SK-N-SH (cell line): ENCODE data around the gene ZDHHC7. TPM values are rescaled to one million over a fixed set of nuclear protein-coding genes. Genes with fewer than 3 reads are reported as not detected.

ENCODE experiments used
- CTCF ChIA-PET: fragments of 300-600, 350-600 bp; formaldehyde crosslinking; extraction: SDS; loops from one replicate; lab custom pipeline; 2021; lab: Yijun Ruan, JAX
- POLR2A ChIA-PET: fragments of 350-600 bp; sonication (Branson Sonifier 250); formaldehyde crosslinking; extraction: SDS; loops from one replicate; lab custom pipeline; 2020; ENCODE audit warnings: antibody characterized with exemption, inconsistent platforms; lab: Yijun Ruan, JAX
- DNase-seq: peaks from one replicate; pipeline ENCODE4 v3.0.0; 2012
- H2AFZ ChIP-seq: fragments of 200-600 bp; sonication (generic); 2 replicates; pipeline ENCODE4 v1.8.1; 2016; ENCODE audit warnings: antibody characterized with exemption, mild to moderate bottlenecking, low read depth
- H3F3A ChIP-seq: fragments of 200-600 bp; sonication (generic); replicated peaks from 2 replicates; pipeline ENCODE3; 2016; ENCODE audit warnings: antibody characterized with exemption, mild to moderate bottlenecking; ENCODE audit not compliant: insufficient read depth
- H3K27ac ChIP-seq, 2 experiments: fragments of 200-500 bp in 1 of 2; fragments of 200-600 bp in 1 of 2; sonication (Bioruptor generic) in 1 of 2; sonication (generic), shearing (Covaris generic) in 1 of 2; 2 replicates each; pipeline versions ENCODE4 v1.5.1 to v1.6.1; 2014 to 2016; ENCODE audit warnings: low read depth in 2 of 2, inconsistent platforms in 1 of 2, low read length in 1 of 2, mild to moderate bottlenecking in 1 of 2, mixed read lengths in 1 of 2
- H3K27me3 ChIP-seq: fragments of 200-600 bp; sonication (generic), shearing (Covaris generic); 2 replicates; pipeline ENCODE4 v1.6.1; 2016; ENCODE audit warnings: mixed run types; ENCODE audit not compliant: insufficient read depth
- H3K36me3 ChIP-seq, 2 experiments: fragments of 200-500 bp in 1 of 2; fragments of 200-600 bp in 1 of 2; sonication (Bioruptor generic) in 1 of 2; sonication (generic) in 1 of 2; replicated peaks in 1 of 2; 2 replicates each; pipeline versions ENCODE3 to v1.5.1; 2014 to 2016; ENCODE audit warnings: low read length in 1 of 2, mild to moderate bottlenecking in 1 of 2; ENCODE audit not compliant: insufficient read depth in 2 of 2, control insufficient read depth in 1 of 2
- H3K4me1 ChIP-seq, 2 experiments: fragments of 200-500 bp in 1 of 2; fragments of 200-600 bp in 1 of 2; sonication (Bioruptor generic) in 1 of 2; sonication (generic), shearing (Covaris generic) in 1 of 2; 2 replicates each; pipeline versions ENCODE4 v1.5.1 to v1.6.1; 2014 to 2016; ENCODE audit warnings: low read depth in 1 of 2, low read length in 1 of 2, mixed run types in 1 of 2; ENCODE audit not compliant: insufficient read depth in 2 of 2, control insufficient read depth in 1 of 2
- H3K4me2 ChIP-seq: fragments of 200-600 bp; sonication (generic), shearing (Covaris generic); 2 replicates; pipeline ENCODE4 v1.6.1; 2017; ENCODE audit warnings: mixed run types
- H3K4me3 ChIP-seq, 2 experiments: fragments of 200-500 bp in 1 of 2; fragments of 200-600 bp in 1 of 2; sonication (Bioruptor generic) in 1 of 2; sonication (generic), shearing (Covaris generic) in 1 of 2; 2 replicates each; pipeline versions ENCODE4 v1.5.1 to v1.8.1; 2014 to 2016; ENCODE audit warnings: low read depth in 2 of 2, inconsistent platforms in 1 of 2, low read length in 1 of 2, mild to moderate bottlenecking in 1 of 2, mixed read lengths in 1 of 2, moderate library complexity in 1 of 2
- H3K79me2 ChIP-seq: fragments of 200-600 bp; sonication (generic); 2 replicates; pipeline ENCODE4 v1.8.1; 2017; ENCODE audit warnings: mild to moderate bottlenecking; ENCODE audit not compliant: insufficient read depth
- H3K9ac ChIP-seq: fragments of 200-600 bp; sonication (generic); 2 replicates; pipeline ENCODE4 v1.6.1; 2017; ENCODE audit warnings: mixed run types
- H3K9me2 ChIP-seq: fragments of 200-600 bp; sonication (generic); 2 replicates; pipeline ENCODE4 v1.6.1; 2017; ENCODE audit warnings: mixed run types
- H3K9me3 ChIP-seq: fragments of 200-600 bp; sonication (generic); 2 replicates; pipeline ENCODE4 v1.6.1; 2017; ENCODE audit warnings: mixed run types, mild to moderate bottlenecking, moderate library complexity
- H4K20me1 ChIP-seq: fragments of 200-600 bp; sonication (generic); 2 replicates; pipeline ENCODE4 v1.6.1; 2017; ENCODE audit warnings: mild to moderate bottlenecking, mixed run types; ENCODE audit not compliant: insufficient read depth
- CHD2 ChIP-seq: fragments of 150-350 bp; IDR thresholded peaks from 2 replicates; pipeline ENCODE4 v1.6.1; 2018; ENCODE audit warnings: low read length; ENCODE audit not compliant: partially characterized antibody
- ELF1 ChIP-seq: IDR thresholded peaks from 2 replicates; pipeline ENCODE4 v1.4.0; 2012
- FOSL2 ChIP-seq: IDR thresholded peaks from 2 replicates; pipeline ENCODE4 v1.4.0; 2012; ENCODE audit warnings: low read depth, mild to moderate bottlenecking, moderate library complexity, borderline replicate concordance
- FOXJ3 ChIP-seq: sonication (generic); formaldehyde crosslinking; IDR thresholded peaks from 2 replicates; pipeline ENCODE4 v1.5.1; 2020; ENCODE audit warnings: mild to moderate bottlenecking, missing genetic modification reagents
- GABPA ChIP-seq: IDR thresholded peaks from 2 replicates; pipeline ENCODE4 v1.4.0; 2012; ENCODE audit warnings: low read depth, mild to moderate bottlenecking
- GATA2 ChIP-seq: sonication (generic); formaldehyde crosslinking; IDR thresholded peaks from 2 replicates; pipeline ENCODE4 v1.5.0; 2020; ENCODE audit warnings: mild to moderate bottlenecking, missing genetic modification reagents
- JUND ChIP-seq: IDR thresholded peaks from 2 replicates; pipeline ENCODE4 v1.4.0; 2012
- MXI1 ChIP-seq: IDR thresholded peaks from 2 replicates; pipeline ENCODE4 v1.6.1; 2012; ENCODE audit warnings: mild to moderate bottlenecking, low read depth, low read length, improper control_type of control experiment
- NFIC ChIP-seq: IDR thresholded peaks from 2 replicates; pipeline ENCODE4 v1.4.0; 2012; ENCODE audit warnings: borderline replicate concordance
- POLR2AphosphoS5 ChIP-seq: IDR thresholded peaks from 2 replicates; pipeline ENCODE4 v1.6.1; 2012; ENCODE audit warnings: low read depth, low read length
- RAD21 ChIP-seq: IDR thresholded peaks from 2 replicates; pipeline ENCODE4 v1.6.1; 2012; ENCODE audit warnings: mild to moderate bottlenecking, low read length
- RCOR1 ChIP-seq: fragments of 150-350 bp; IDR thresholded peaks from 2 replicates; pipeline ENCODE4 v1.6.1; 2017; ENCODE audit warnings: antibody characterized with exemption, low read length
- RFX5 ChIP-seq: IDR thresholded peaks from 2 replicates; pipeline ENCODE4 v1.6.1; 2012; ENCODE audit warnings: mild to moderate bottlenecking, improper control_type of control experiment, low read length
- RXRA ChIP-seq: IDR thresholded peaks from 2 replicates; pipeline ENCODE4 v1.4.0; 2012; ENCODE audit warnings: low read depth, mild to moderate bottlenecking, borderline replicate concordance
- SIN3A ChIP-seq: IDR thresholded peaks from 2 replicates; pipeline ENCODE4 v1.6.1; 2012; ENCODE audit warnings: low read depth, mild to moderate bottlenecking, low read length, moderate library complexity, borderline replicate concordance
- SMC3 ChIP-seq: IDR thresholded peaks from 2 replicates; pipeline ENCODE4 v1.6.1; 2012; ENCODE audit warnings: low read depth, low read length, improper control_type of control experiment
- TAF1 ChIP-seq: IDR thresholded peaks from 2 replicates; pipeline ENCODE4 v1.6.1; 2012; ENCODE audit warnings: low read depth, mild to moderate bottlenecking, low read length, moderate library complexity, borderline replicate concordance
- TCF12 ChIP-seq: IDR thresholded peaks from 2 replicates; pipeline ENCODE4 v1.4.0; 2012
- TEAD4 ChIP-seq: IDR thresholded peaks from 2 replicates; pipeline ENCODE4 v1.4.0; 2012; ENCODE audit warnings: mild to moderate bottlenecking, borderline replicate concordance; ENCODE audit not compliant: insufficient read depth
- YY1 ChIP-seq: IDR thresholded peaks from 2 replicates; pipeline ENCODE4 v1.4.0; 2012; ENCODE audit warnings: low read depth, mild to moderate bottlenecking
- WGBS: methylation state at CpG from one replicate; pipeline ENCODE4 v1.1.6; 2017; ENCODE audit warnings: low lambda C conversion rate; 5-methylcytosine and 5-hydroxymethylcytosine counted together
- polyA plus RNA-seq, 3 experiments: library from polyadenylated mRNA; depleted of rRNA; stranded (reverse); fragments of >200 nt; gene quantifications; 2 replicates each; pipeline ENCODE4 v1.2.3, GENCODE V29; 2012
- TF ChIP-seq, protein P1 (sequence below): fragments of 200-600 bp; sonication (generic); IDR thresholded peaks from 2 replicates; pipeline ENCODE4 v1.6.1; 2017; ENCODE audit warnings: antibody characterized with exemption, mild to moderate bottlenecking, moderate library complexity
- TF ChIP-seq, protein P2 (sequence below): IDR thresholded peaks from 2 replicates; pipeline ENCODE4 v1.4.0; 2012; ENCODE audit warnings: low read depth
- TF ChIP-seq, protein P3 (sequence below): IDR thresholded peaks from 2 replicates; pipeline ENCODE4; 2012
- TF ChIP-seq, protein P4 (sequence below): fragments of 150-350 bp; IDR thresholded peaks from 2 replicates; pipeline ENCODE4 v1.6.1; 2016; ENCODE audit warnings: mild to moderate bottlenecking, low read depth, low read length

ZDHHC7 gene
- polyA plus RNA-seq, 1 of the 3 experiments (the other 2 are of a cell fraction): 114 TPM

DNA sequence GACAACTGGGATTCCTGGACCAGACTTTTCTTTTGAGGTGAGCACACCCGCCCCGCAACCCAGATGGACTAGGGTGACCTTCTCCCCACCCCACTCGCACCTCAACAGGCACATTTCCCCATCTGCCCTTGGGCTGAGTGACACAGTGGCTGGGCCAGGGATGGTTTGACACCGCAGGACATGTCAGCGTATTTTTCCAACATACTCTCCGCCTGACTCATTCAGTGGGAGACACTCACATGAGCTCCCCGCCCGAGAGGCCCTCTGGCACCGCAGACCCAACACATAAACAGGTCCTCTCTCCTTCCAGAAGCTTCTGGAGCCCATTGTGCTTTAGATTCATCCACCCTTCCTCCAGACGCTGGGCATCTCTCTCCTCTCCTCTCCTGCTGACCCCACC lies 69.4 kb downstream of the ZDHHC7 start:
- Histone ChIP-seq H3K4me3 (no peak overlapping the region), H3K27me3 (no peaks in the 10 kb centered on the region), H2AFZ (no peak overlapping the region), H3K27ac (no peak overlapping the region), H3K9me2 (no peaks in the 10 kb centered on the region), H3K4me1 (peaks cover 0 to 11% of the 10 kb centered on the region in 2 experiments; a peak in 1 of 4 replicates), H3K9ac (no peak overlapping the region), H4K20me1 (no peaks in the 10 kb centered on the region), H3K4me2 (no peak overlapping the region), H3K9me3 (no peaks in the 10 kb centered on the region), H3K79me2 (no peaks in the 10 kb centered on the region), H3F3A (no peaks in the 10 kb centered on the region), H3K36me3 (no peaks in the 10 kb centered on the region)
- ChIA-PET POLR2A (no interaction called here), CTCF (interaction anchor here (1.3 to 5.2 kb wide), 4 partner anchors 10 to 188 kb away, joined by 3 to 45 read pairs (median 8); no protein-coding TSS in a partner anchor)
- no peak for DNase-seq
- no peak for TF ChIP-seq RXRA
- no peak for TF ChIP-seq TEAD4
- no peak for TF ChIP-seq RCOR1
- no peak for TF ChIP-seq CHD2
- TF ChIP-seq ELF1: no peak
- TF ChIP-seq YY1: no peak
- TF ChIP-seq JUND: no peak
- TF ChIP-seq FOXJ3 (CRISPR knock-in tag): no peak
- TF ChIP-seq GATA2 (CRISPR knock-in tag): no peak
- no peak for TF ChIP-seq MXI1
- TF ChIP-seq, protein P1, sequence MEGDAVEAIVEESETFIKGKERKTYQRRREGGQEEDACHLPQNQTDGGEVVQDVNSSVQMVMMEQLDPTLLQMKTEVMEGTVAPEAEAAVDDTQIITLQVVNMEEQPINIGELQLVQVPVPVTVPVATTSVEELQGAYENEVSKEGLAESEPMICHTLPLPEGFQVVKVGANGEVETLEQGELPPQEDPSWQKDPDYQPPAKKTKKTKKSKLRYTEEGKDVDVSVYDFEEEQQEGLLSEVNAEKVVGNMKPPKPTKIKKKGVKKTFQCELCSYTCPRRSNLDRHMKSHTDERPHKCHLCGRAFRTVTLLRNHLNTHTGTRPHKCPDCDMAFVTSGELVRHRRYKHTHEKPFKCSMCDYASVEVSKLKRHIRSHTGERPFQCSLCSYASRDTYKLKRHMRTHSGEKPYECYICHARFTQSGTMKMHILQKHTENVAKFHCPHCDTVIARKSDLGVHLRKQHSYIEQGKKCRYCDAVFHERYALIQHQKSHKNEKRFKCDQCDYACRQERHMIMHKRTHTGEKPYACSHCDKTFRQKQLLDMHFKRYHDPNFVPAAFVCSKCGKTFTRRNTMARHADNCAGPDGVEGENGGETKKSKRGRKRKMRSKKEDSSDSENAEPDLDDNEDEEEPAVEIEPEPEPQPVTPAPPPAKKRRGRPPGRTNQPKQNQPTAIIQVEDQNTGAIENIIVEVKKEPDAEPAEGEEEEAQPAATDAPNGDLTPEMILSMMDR: no peak
- no peak for TF ChIP-seq RFX5
- TF ChIP-seq, protein P2, sequence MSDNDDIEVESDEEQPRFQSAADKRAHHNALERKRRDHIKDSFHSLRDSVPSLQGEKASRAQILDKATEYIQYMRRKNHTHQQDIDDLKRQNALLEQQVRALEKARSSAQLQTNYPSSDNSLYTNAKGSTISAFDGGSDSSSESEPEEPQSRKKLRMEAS: no peak
- no peak for TF ChIP-seq FOSL2
- TF ChIP-seq TCF12: no peak
- TF ChIP-seq POLR2AphosphoS5: no peak
- TF ChIP-seq GABPA: no peak
- WGBS: 73% methylated on average over 7 of the region's 10 CpGs

DNA sequence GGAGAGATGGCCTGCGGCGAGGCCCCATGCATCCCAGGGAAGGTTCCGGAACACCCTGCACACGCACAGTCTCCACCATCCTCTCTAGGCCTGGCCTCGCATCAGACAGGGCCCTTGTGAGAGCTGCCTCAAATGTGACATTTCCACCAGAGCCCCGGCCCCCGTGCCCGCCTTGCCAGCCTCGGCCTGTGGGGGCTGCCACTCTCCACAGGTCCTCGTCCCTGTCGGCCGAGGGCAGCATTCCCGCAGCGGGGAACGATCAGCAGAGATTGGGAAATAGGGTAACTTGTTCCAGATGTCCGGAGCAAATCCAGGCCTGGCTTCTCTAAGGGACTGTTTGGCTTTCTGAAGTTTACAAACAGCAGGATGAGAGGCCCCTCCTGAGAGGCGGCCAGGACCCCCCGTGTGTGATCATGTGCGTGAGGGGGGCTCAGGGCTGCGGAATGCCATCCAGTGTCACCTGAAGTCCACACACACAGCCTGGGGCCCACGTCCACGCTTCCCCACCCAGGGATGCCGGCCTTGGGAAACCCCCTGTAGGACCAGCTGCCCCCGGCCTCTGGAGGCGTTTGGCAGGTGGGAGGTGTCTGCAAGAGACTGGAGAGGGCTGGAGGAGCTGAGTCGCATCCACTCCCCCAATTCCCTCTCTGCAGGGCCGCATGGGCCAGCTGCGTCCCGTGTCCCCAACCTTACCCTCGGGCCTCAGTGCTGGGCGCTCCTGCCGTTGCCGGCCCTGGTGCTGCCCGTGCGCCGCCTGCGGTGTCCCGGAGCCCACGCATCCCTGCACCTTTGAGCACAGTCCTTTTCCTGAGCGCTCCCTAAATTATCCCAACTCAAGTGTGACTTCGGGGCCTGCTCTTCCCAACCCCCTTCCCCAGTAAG lies 70.4 kb downstream of the ZDHHC7 start:
- H3K4me2 ChIP-seq: no peak overlapping the region
- no peaks in the 10 kb centered on the region for H3K36me3 ChIP-seq
- H3K4me3 ChIP-seq: no peak overlapping the region
- H3K4me1 ChIP-seq: peaks cover 0 to 11% of the 10 kb centered on the region in 2 experiments; a peak in 1 of 4 replicates
- DNase-seq: peak; percentile 93
- whole genome bisulfite sequencing: 69% methylated on average over 29 of the region's 41 CpGs
- no peaks in the 10 kb centered on the region for H3K9me2 ChIP-seq
- H3K27me3 ChIP-seq: no peaks in the 10 kb centered on the region
- ChIA-PET POLR2A (no interaction called here), CTCF (interaction anchor here (1.0 to 5.2 kb wide), 7 partner anchors 11 to 194 kb away, joined by 3 to 45 read pairs (median 3); no protein-coding TSS in a partner anchor)
- H3F3A ChIP-seq: no peaks in the 10 kb centered on the region
- H3K79me2 ChIP-seq: no peaks in the 10 kb centered on the region
- no peaks in the 10 kb centered on the region for H4K20me1 ChIP-seq
- no peak overlapping the region for H3K9ac ChIP-seq
- no peak overlapping the region for H3K27ac ChIP-seq
- H3K9me3 ChIP-seq: no peaks in the 10 kb centered on the region
- H2AFZ ChIP-seq: no peak overlapping the region
- no peak for TF ChIP-seq TAF1
- TF ChIP-seq JUND: no peak
- TF ChIP-seq SIN3A: no peak
- TF ChIP-seq YY1: no peak
- TF ChIP-seq, protein P2: no peak
- no peak; the same call in 1 of the 2 replicates for TF ChIP-seq SMC3
- peak; percentile 45; the same call in 1 of the 2 replicates for TF ChIP-seq RAD21
- no peak for TF ChIP-seq TEAD4
- no peak for TF ChIP-seq POLR2AphosphoS5
- TF ChIP-seq FOSL2: no peak
- no peak for TF ChIP-seq NFIC
- TF ChIP-seq CHD2: no peak
- TF ChIP-seq, protein P3, sequence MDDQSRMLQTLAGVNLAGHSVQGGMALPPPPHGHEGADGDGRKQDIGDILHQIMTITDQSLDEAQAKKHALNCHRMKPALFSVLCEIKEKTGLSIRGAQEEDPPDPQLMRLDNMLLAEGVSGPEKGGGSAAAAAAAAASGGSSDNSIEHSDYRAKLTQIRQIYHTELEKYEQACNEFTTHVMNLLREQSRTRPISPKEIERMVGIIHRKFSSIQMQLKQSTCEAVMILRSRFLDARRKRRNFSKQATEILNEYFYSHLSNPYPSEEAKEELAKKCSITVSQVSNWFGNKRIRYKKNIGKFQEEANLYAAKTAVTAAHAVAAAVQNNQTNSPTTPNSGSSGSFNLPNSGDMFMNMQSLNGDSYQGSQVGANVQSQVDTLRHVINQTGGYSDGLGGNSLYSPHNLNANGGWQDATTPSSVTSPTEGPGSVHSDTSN: no peak
- TF ChIP-seq, protein P4, sequence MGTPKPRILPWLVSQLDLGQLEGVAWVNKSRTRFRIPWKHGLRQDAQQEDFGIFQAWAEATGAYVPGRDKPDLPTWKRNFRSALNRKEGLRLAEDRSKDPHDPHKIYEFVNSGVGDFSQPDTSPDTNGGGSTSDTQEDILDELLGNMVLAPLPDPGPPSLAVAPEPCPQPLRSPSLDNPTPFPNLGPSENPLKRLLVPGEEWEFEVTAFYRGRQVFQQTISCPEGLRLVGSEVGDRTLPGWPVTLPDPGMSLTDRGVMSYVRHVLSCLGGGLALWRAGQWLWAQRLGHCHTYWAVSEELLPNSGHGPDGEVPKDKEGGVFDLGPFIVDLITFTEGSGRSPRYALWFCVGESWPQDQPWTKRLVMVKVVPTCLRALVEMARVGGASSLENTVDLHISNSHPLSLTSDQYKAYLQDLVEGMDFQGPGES: no peak
- TF ChIP-seq MXI1: no peak
